ENCODE measurements around the gene LAMA2. TPM values are rescaled to one million over a fixed set of nuclear protein-coding genes. Genes with fewer than 3 reads are reported as not detected.

Gene LAMA2
- total RNA-seq, 2 experiments from 2014 or later = 0.02 TPM; not detected in 1

GRCh38 chr6:129113637-129114036 lies 230.7 kb downstream of the LAMA2 start:
- ATAC-seq (no peak), DNase-seq (no peak)
- Mint-ChIP-seq H3K27ac (no peak overlapping the region), H3K4me1 (no peaks in the 10 kb centered on the region), H3K4me3 (no peak overlapping the region), H3K27me3 (peaks cover 2% of the 10 kb centered on the region), H3K9me3 (ENCODE audit: low read depth) (no peaks in the 10 kb centered on the region), H3K36me3 (no peaks in the 10 kb centered on the region)
- CTCF ChIA-PET = no interaction called here

GRCh38 chr6:129114636-129115391 lies 231.9 kb downstream of the LAMA2 start:
- no peaks in the 10 kb centered on the region for H3K4me1 Mint-ChIP-seq
- DNase-seq (no peak), ATAC-seq (no peak)
- no peaks in the 10 kb centered on the region for H3K36me3 Mint-ChIP-seq
- H3K4me3 Mint-ChIP-seq = no peak overlapping the region
- no peaks in the 10 kb centered on the region for H3K9me3 Mint-ChIP-seq (ENCODE audit: low read depth)
- H3K27ac Mint-ChIP-seq = no peak overlapping the region
- H3K27me3 Mint-ChIP-seq = peaks cover 2% of the 10 kb centered on the region
- CTCF ChIA-PET = no interaction called here

GRCh38 chr6:129115471-129115870 lies 232.5 kb downstream of the LAMA2 start:
- DNase-seq (no peak), ATAC-seq (no peak)
- Mint-ChIP-seq H3K27ac (no peak overlapping the region), H3K36me3 (no peaks in the 10 kb centered on the region), H3K9me3 (ENCODE audit: low read depth) (no peaks in the 10 kb centered on the region), H3K27me3 (peaks cover 2% of the 10 kb centered on the region), H3K4me1 (no peaks in the 10 kb centered on the region), H3K4me3 (no peak overlapping the region)
- CTCF ChIA-PET = no interaction called here

- no peak overlapping the region for H3K27ac Mint-ChIP-seq
- H3K9me3 Mint-ChIP-seq (ENCODE audit: low read depth) = no peaks in the 10 kb centered on the region
- ATAC-seq = no peak
Observed at GRCh38 chr6:129117355-129117754, 234.4 kb downstream of the LAMA2 start.

GRCh38 chr6:129120856-129121638 lies 238.1 kb downstream of the LAMA2 start:
- H3K27me3 Mint-ChIP-seq = no peaks in the 10 kb centered on the region
- H3K9me3 Mint-ChIP-seq (ENCODE audit: low read depth) = no peaks in the 10 kb centered on the region
- ATAC-seq (no peak), DNase-seq (no peak)
- H3K4me3 Mint-ChIP-seq = no peak overlapping the region
- CTCF ChIA-PET = no interaction called here
- H3K27ac Mint-ChIP-seq = no peak overlapping the region
- H3K36me3 Mint-ChIP-seq = no peaks in the 10 kb centered on the region
- H3K4me1 Mint-ChIP-seq = no peaks in the 10 kb centered on the region

More at GRCh38 chr6:129117355-129117754, 234.4 kb downstream of the LAMA2 start:
- DNase-seq = no peak
- CTCF ChIA-PET = no interaction called here
- peaks cover 2% of the 10 kb centered on the region for H3K27me3 Mint-ChIP-seq
- no peaks in the 10 kb centered on the region for H3K36me3 Mint-ChIP-seq
- no peaks in the 10 kb centered on the region for H3K4me1 Mint-ChIP-seq
- no peak overlapping the region for H3K4me3 Mint-ChIP-seq

GRCh38 chr6:129124347-129124746 lies 241.4 kb downstream of the LAMA2 start:
- Mint-ChIP-seq H3K4me3 (no peak overlapping the region), H3K27ac (no peak overlapping the region), H3K9me3 (ENCODE audit: low read depth) (no peaks in the 10 kb centered on the region), H3K36me3 (no peaks in the 10 kb centered on the region), H3K27me3 (peaks cover 3% of the 10 kb centered on the region), H3K4me1 (no peaks in the 10 kb centered on the region)
- no peak for ATAC-seq
- CTCF ChIA-PET = no interaction called here
- DNase-seq = no peak

- Mint-ChIP-seq H3K27me3 (peaks cover 6% of the 10 kb centered on the region), H3K4me1 (no peaks in the 10 kb centered on the region), H3K27ac (no peak overlapping the region), H3K9me3 (ENCODE audit: low read depth) (no peaks in the 10 kb centered on the region), H3K4me3 (no peak overlapping the region), H3K36me3 (no peaks in the 10 kb centered on the region)
- ATAC-seq = no peak
- CTCF ChIA-PET = no interaction called here
- no peak for DNase-seq
Observed at GRCh38 chr6:129130106-129130505, 247.2 kb downstream of the LAMA2 start.

- Mint-ChIP-seq H3K27me3 (peaks cover 6% of the 10 kb centered on the region), H3K36me3 (no peaks in the 10 kb centered on the region), H3K9me3 (ENCODE audit: low read depth) (no peaks in the 10 kb centered on the region), H3K4me3 (no peak overlapping the region), H3K4me1 (no peaks in the 10 kb centered on the region), H3K27ac (no peak overlapping the region)
- DNase-seq = no peak
- ATAC-seq = no peak
- CTCF ChIA-PET = no interaction called here
Observed at GRCh38 chr6:129130959-129131681, 248.2 kb downstream of the LAMA2 start.

GRCh38 chr6:129133770-129134192 lies 250.8 kb downstream of the LAMA2 start:
- Mint-ChIP-seq H3K36me3 (no peaks in the 10 kb centered on the region), H3K27ac (no peak overlapping the region), H3K4me3 (no peak overlapping the region), H3K9me3 (ENCODE audit: low read depth) (no peaks in the 10 kb centered on the region), H3K27me3 (peaks cover 3% of the 10 kb centered on the region), H3K4me1 (no peaks in the 10 kb centered on the region)
- CTCF ChIA-PET = no interaction called here
- DNase-seq (no peak), ATAC-seq (no peak)

- peaks cover 3% of the 10 kb centered on the region for H3K27me3 Mint-ChIP-seq
Observed at GRCh38 chr6:129134535-129134934, 251.6 kb downstream of the LAMA2 start.

GRCh38 chr6:129135451-129135850 lies 252.5 kb downstream of the LAMA2 start:
- no peaks in the 10 kb centered on the region for H3K4me1 Mint-ChIP-seq
- CTCF ChIA-PET = no interaction called here
- no peaks in the 10 kb centered on the region for H3K36me3 Mint-ChIP-seq
- H3K27me3 Mint-ChIP-seq = peaks cover 3% of the 10 kb centered on the region
- ATAC-seq (no peak), DNase-seq (no peak)
- no peak overlapping the region for H3K27ac Mint-ChIP-seq
- H3K9me3 Mint-ChIP-seq (ENCODE audit: low read depth) = no peaks in the 10 kb centered on the region
- no peak overlapping the region for H3K4me3 Mint-ChIP-seq

More at GRCh38 chr6:129134535-129134934, 251.6 kb downstream of the LAMA2 start:
- DNase-seq (no peak), ATAC-seq (no peak)
- no peaks in the 10 kb centered on the region for H3K9me3 Mint-ChIP-seq (ENCODE audit: low read depth)
- H3K27ac Mint-ChIP-seq = no peak overlapping the region
- H3K36me3 Mint-ChIP-seq = no peaks in the 10 kb centered on the region
- no peak overlapping the region for H3K4me3 Mint-ChIP-seq
- CTCF ChIA-PET = no interaction called here
- H3K4me1 Mint-ChIP-seq = no peaks in the 10 kb centered on the region

GRCh38 chr6:129136751-129137150 lies 253.8 kb downstream of the LAMA2 start:
- Mint-ChIP-seq H3K27me3 (peaks cover 3% of the 10 kb centered on the region), H3K4me3 (no peak overlapping the region), H3K27ac (no peak overlapping the region), H3K4me1 (no peaks in the 10 kb centered on the region), H3K9me3 (ENCODE audit: low read depth) (no peaks in the 10 kb centered on the region), H3K36me3 (no peaks in the 10 kb centered on the region)
- no peak for ATAC-seq
- no peak for DNase-seq
- CTCF ChIA-PET = interaction anchor here (1.4 kb wide), 1 partner anchor 67 kb away, joined by 3 read pairs; no protein-coding TSS in a partner anchor

GRCh38 chr6:129138739-129139405 lies 255.9 kb downstream of the LAMA2 start:
- Mint-ChIP-seq H3K4me3 (no peak overlapping the region), H3K9me3 (ENCODE audit: low read depth) (no peaks in the 10 kb centered on the region), H3K36me3 (no peaks in the 10 kb centered on the region), H3K4me1 (no peaks in the 10 kb centered on the region), H3K27me3 (peaks cover 3% of the 10 kb centered on the region), H3K27ac (no peak overlapping the region)
- ATAC-seq (no peak), DNase-seq (no peak)
- CTCF ChIA-PET = interaction anchor here (1.1 kb wide), 1 partner anchor 114 kb away, joined by 3 read pairs; no protein-coding TSS in a partner anchor
